Brain pericyte (primary cell): ENCODE data around the gene CMSS1.

Experiments used
- DNase-seq: peaks from one replicate; pipeline ENCODE4 v3.0.0-alpha.2; 2012; ENCODE audit warnings: low read depth, low spot score

The CMSS1 gene

GRCh38 chr3:99958222-99958912 is 140.7 kb downstream of the CMSS1 start:
- no peak for DNase-seq

DNA sequence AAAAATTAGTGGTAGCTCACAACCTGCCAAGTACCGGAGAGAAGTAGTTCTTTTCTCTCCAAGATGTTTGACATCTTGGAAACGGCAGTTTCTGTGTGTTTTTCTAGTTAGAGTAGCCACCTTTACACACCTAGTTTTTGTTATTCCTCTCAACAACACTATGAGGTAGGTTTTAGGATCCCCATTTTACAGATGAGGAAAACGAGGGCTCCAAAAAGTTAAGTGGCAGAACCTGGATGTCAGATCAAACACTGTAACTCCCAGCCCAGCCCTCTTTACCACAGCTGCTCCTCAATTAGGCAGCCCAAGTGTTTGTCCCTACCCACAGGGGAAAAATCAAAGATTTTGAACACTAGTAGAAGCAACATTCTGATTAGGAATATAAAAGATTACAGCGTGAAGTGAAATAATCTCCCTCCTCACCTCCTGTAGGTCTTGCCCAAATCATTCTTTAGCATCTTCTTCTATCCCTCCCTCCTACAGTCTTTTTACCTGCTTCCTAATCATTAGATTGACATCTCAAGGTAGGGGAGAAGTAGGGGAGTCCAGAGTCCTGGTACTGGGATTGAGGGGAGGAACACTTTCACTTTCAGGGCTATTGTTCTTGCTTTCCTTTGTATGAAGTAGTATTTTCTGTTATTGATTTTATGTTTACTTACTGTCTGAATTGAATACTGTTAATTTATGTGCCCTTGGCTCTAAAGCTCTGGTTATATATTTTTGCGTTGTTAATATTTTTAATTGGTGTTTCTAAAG is 142.6 kb downstream of the CMSS1 start:
- DNase-seq: no peak

- DNase-seq: no peak
These were observed 143.3 kb downstream of the CMSS1 start for GRCh38 chr3:99960941-99961340.

DNA sequence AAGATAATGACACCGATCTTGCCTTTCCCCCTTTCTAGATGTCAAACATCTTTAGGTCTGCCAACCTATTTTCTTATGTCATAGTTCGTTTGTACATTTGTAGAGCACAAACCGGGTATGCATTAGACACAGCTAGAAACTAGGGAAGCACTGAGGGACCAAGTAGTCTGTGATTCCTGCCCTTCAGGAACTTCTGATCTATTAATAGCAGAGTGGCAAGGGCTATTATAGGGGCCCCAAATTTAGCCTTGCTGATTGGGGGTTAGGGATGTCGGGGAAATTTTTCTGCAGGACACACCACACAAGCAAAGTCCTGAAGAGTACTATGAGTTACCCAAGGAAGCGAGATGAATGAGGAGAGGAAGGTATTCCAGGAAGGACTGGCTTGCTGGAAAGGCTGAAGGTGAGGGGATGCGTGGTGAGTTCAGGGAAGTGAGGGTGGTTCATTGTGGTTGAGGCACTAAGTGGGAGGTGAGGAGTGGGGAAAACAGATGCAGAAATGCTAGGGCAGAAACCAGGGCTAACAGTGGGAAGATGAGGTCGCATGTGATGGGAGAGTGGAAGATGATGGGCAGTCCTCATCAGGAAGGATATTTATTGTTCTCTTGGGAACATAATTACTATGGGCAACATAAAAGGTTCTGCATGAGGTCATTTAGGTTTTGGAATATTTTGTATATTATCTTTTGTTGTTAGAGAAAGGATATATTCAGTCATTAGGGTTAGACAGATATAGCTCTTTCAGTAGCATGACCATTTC is 144.3 kb downstream of the CMSS1 start:
- no peak for DNase-seq

GRCh38 chr3:99962703-99963102 is 145.0 kb downstream of the CMSS1 start:
- DNase-seq: no peak

DNA sequence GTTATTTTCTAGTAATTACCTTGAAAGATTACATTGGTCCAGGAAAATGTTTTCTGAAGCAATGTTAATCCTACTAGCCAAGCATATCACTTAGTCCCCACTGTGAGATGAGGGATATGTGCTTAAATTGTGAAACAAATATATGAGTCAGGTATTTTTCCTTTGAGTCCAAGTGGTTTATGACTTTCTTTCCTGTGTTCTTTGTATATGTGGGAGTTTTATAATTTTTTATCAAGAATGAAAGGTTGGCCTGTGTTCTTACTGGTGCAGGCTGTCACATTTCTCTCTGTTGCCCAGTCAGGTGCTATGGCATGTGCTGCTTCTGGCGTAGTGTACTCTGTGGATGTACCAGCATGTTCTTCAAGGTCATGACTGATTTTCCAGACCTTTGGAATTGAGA is 147.4 kb downstream of the CMSS1 start:
- no peak for DNase-seq

- DNase-seq: no peak
These were observed 148.2 kb downstream of the CMSS1 start for GRCh38 chr3:99965681-99966408.

DNA sequence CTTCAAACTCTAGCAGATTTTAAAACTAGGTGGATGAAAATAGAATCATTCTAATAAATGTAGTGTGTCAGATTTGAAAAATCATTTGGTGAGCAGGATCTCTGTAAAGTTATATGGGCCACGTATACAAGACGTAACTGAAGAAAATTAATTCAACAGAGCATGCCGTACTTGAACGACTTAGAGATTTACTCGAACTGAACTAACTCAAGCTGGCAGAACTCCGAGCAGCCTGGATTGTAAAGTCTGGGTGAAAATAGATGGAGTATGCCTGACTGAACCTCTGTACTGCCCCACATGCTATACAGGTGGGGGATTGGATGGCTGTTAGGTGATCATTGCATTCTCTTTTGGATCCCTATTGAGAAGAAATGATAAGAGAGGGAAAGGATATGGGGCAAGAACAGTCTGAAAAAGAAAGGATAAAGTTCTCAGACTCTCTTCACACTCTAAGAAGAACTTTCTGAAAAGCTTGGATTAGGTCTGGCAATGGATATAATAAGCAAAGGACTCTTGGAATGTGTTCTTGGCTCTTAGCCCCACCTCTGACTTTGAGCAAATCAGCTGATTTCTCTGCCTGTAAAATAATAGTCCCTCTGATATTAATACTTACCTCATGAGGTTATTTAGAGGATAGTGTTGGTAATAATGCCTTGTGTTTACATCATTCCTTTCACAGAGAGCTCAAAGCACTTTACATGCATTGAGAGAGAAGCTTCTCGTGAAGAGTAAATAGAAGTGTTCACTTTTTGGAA is 149.2 kb downstream of the CMSS1 start:
- no peak for DNase-seq

DNA sequence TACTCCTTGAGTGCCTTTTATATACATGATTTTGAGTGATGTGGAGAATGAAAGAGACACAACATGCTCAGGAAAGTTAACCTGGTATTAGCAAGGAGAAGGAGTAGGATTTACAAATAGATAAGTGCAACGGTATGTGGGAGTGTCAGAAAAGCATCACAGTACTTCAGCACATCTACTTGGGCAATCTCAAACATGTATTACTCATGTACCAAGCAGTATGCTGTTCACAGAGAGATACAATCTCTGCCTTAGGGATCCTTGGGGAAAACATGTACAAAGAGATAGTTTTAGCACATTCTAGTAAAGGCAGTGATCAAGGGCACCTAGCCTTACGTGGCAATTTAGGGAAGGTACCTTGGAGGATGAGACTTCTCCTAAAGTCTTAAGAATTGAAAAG is 150.1 kb downstream of the CMSS1 start:
- DNase-seq: no peak

GRCh38 chr3:99969136-99969535 is 151.5 kb downstream of the CMSS1 start:
- DNase-seq: no peak

DNA sequence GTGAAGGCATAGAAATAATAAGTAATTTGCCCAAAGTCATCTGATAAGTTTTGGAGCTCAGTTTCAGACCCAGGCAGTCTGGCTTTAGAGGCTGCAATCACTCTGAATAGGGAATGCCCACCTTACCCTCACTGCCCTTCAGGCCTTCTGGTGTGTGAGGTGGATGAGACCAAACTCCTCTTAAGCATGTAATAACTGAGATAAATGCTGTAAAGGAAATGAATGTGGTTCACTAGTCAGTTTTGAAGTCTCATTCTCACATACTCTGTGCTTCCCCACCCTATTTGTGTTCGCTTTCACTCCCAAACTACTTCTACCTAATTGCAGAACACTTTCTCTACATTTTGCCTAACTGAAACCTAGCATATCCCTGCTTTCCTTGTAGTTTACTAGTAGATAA is 152.5 kb downstream of the CMSS1 start:
- no peak for DNase-seq

- DNase-seq: no peak
These were observed 154.1 kb downstream of the CMSS1 start for GRCh38 chr3:99971761-99972160.

GRCh38 chr3:99972380-99973104 is 154.9 kb downstream of the CMSS1 start:
- DNase-seq: no peak

DNA sequence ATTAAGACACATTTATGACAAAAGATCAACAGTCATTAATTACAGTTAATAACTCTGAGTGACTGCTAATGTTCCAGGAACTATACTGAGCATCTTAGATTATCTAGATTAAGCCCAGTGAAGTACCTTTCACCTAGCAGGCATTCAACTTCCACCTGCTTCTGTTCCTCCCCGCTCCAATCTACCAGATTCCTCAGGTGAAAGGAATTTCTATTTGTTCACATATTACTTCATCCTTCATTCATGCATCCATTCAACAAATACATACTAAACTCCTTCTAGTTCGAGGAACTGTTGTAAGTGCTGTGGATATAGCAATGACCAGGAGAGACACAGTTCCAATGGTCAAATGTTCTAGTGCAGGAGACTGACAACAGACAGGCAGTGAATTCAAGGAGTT is 157.3 kb downstream of the CMSS1 start:
- no peak for DNase-seq

DNA sequence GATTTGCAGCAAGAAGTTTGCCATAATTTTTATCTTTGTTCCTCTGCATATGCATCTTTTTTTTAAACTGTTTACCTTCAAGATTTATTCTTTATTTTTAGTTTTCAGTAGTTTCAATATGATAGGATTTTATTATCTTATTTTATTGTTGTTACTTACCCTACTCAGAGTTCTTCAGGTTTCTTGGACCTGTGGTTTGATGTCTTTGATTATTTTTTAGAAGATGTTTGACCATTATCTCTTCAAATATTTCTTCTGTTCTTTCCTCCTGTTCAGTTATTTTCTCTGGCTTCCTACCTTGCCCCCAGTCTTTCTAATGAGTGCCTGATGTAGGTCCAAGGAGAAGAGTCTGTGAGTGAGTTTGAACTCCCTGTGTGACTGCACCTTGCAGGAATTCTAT is 158.9 kb downstream of the CMSS1 start:
- no peak for DNase-seq

GRCh38 chr3:99978221-99978620 is 160.6 kb downstream of the CMSS1 start:
- DNase-seq: no peak

DNA sequence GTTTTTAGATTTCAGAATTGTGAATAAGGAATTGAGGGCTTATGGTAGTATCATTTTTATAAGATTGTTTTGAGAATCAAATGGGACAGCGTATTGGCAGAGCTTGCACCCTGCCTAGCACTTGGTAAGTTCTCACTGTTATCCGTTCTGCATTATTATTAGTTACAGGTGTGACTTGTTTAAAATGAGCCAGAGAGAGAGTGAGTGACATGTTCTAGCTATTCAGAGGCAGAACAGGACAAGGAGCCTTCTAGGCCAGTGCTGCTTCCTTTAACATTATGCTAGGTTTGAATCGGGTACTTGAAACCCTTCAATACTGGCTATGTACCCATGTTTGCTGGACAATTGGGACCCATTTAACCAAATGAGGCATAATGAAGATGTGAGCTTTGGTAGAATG is 162.9 kb downstream of the CMSS1 start:
- DNase-seq: no peak

GRCh38 chr3:99981138-99981537 is 163.5 kb downstream of the CMSS1 start:
- no peak for DNase-seq

GRCh38 chr3:99982650-99983049 is 165.0 kb downstream of the CMSS1 start:
- no peak for DNase-seq

DNA sequence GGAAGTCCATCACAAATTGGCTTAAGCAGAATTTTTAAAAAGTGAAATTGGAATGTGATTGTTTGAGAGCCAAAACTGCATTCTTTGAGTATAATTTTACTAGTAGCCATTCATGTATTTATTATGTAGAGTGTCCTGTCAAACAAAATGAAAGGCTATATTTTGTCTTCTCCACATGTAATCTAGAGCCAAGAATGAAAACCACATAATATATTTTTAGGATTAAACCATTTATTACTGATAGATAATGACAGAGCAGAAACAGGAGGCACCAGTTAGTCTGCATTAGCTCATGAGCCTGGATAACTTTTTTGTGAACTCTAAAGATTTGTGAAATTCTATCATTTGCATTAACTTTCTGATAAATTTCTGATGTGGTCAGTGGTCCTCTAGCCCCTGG is 166.5 kb downstream of the CMSS1 start:
- no peak for DNase-seq

GRCh38 chr3:99984668-99985067 is 167.0 kb downstream of the CMSS1 start:
- DNase-seq: no peak
